ENCODE data around the gene SCAND1. TPM values are rescaled to one million over a fixed set of nuclear protein-coding genes. Genes with fewer than 3 reads are reported as not detected.
A peak's percentile ranks its signal among the peaks of the same experiment; 100 is the strongest.

SCAND1 gene
- polyA plus RNA-seq, 3 donors = 43.6 to 227 (median 160) TPM

- no peak for DNase-seq
- no peaks in the 10 kb centered on the region for H3K27me3 ChIP-seq (ENCODE audit: control insufficient read depth in 2 of 2, insufficient read depth in 2 of 2, low read length in 2 of 2)
- Mint-ChIP-seq H3K27me3 (ENCODE audit: low read depth in 3 of 3) (no peaks in the 10 kb centered on the region), H3K4me3 (no peak overlapping the region), H3K27ac (peak overlapping the region in 1 of 7 donors; percentile 64), H3K4me1 (no peaks in the 10 kb centered on the region), H3K9me3 (peaks cover 0 to 2% (median 0%) of the 10 kb centered on the region in 7 donors), H3K36me3 (peaks cover 76 to 89% of the 10 kb centered on the region in 2 donors)
- no peak for TF ChIP-seq CTCF (IDR thresholded peaks at IDR 0.05)
- intact Hi-C loops (cut with micrococcal nuclease) = no loop called here
- H3K4me2 ChIP-seq (replicated peaks; ENCODE audit: extremely low read depth, low read length, poor library complexity, severe bottlenecking) = no peak overlapping the region
- WGBS (ENCODE audit: insufficient coverage) = no CpG with 5 or more reads among the region's 3 CpGs
- no peak overlapping the region for H3K4me3 ChIP-seq (replicated peaks in 1 of 3; ENCODE audit: low read depth in 2 of 3, low read length in 3 of 3)
- H3K9ac ChIP-seq (ENCODE audit: insufficient read depth, low read length, poor library complexity, severe bottlenecking) = no peak overlapping the region
- H3K9me3 ChIP-seq (replicated peaks in 1 of 2; ENCODE audit: control insufficient read depth in 1 of 2, insufficient read depth in 1 of 2, low read length in 2 of 2) = no peaks in the 10 kb centered on the region
- H3K4me1 ChIP-seq (ENCODE audit: control insufficient read depth in 1 of 2, insufficient read depth in 2 of 2, low read length in 2 of 2) = no peaks in the 10 kb centered on the region
- no peaks in the 10 kb centered on the region for H3K79me2 ChIP-seq (ENCODE audit: insufficient read depth, low read length)
- H3K36me3 ChIP-seq (replicated peaks in 1 of 2; ENCODE audit: control insufficient read depth in 1 of 2, insufficient read depth in 2 of 2, low read length in 2 of 2) = peaks cover 52 to 98% of the 10 kb centered on the region in 2 donors
- no peak overlapping the region for H2AFZ ChIP-seq (ENCODE audit: insufficient read depth, low read depth, low read length, poor library complexity, severe bottlenecking)
- no peak overlapping the region for H3K27ac ChIP-seq (ENCODE audit: low read depth in 1 of 2, low read length in 2 of 2)
- H4K20me1 ChIP-seq (ENCODE audit: insufficient read depth, low read length) = peaks cover 33% of the 10 kb centered on the region
Measured at GRCh38 chr20:35910254-35910653, 44.0 kb downstream of the SCAND1 start.

GRCh38 chr20:35909796-35910195 lies 44.5 kb downstream of the SCAND1 start:
- no peaks in the 10 kb centered on the region for H3K27me3 Mint-ChIP-seq (ENCODE audit: low read depth in 3 of 3)
- H3K4me1 ChIP-seq (ENCODE audit: control insufficient read depth in 1 of 2, insufficient read depth in 2 of 2, low read length in 2 of 2) = no peaks in the 10 kb centered on the region
- DNase-seq = no peak
- H3K9me3 Mint-ChIP-seq = peaks cover 0 to 2% (median 0%) of the 10 kb centered on the region in 7 donors
- no peak overlapping the region for H3K27ac ChIP-seq (ENCODE audit: low read depth in 1 of 2, low read length in 2 of 2)
- H4K20me1 ChIP-seq (ENCODE audit: insufficient read depth, low read length) = peaks cover 36% of the 10 kb centered on the region
- H3K4me3 ChIP-seq (replicated peaks in 1 of 3; ENCODE audit: low read depth in 2 of 3, low read length in 3 of 3) = no peak overlapping the region
- no peak overlapping the region for H2AFZ ChIP-seq (ENCODE audit: insufficient read depth, low read depth, low read length, poor library complexity, severe bottlenecking)
- TF ChIP-seq CTCF (IDR thresholded peaks at IDR 0.05) = no peak
- H3K27me3 ChIP-seq (ENCODE audit: control insufficient read depth in 2 of 2, insufficient read depth in 2 of 2, low read length in 2 of 2) = no peaks in the 10 kb centered on the region
- H3K27ac Mint-ChIP-seq = no peak overlapping the region
- H3K4me2 ChIP-seq (replicated peaks; ENCODE audit: extremely low read depth, low read length, poor library complexity, severe bottlenecking) = no peak overlapping the region
- no peak overlapping the region for H3K4me3 Mint-ChIP-seq
- H3K36me3 Mint-ChIP-seq = peaks cover 80 to 93% of the 10 kb centered on the region in 2 donors
- intact Hi-C loops (cut with micrococcal nuclease) = no loop called here
- H3K36me3 ChIP-seq (replicated peaks in 1 of 2; ENCODE audit: control insufficient read depth in 1 of 2, insufficient read depth in 2 of 2, low read length in 2 of 2) = peaks cover 54 to 99% of the 10 kb centered on the region in 2 donors
- H3K79me2 ChIP-seq (ENCODE audit: insufficient read depth, low read length) = no peaks in the 10 kb centered on the region
- no peaks in the 10 kb centered on the region for H3K9me3 ChIP-seq (replicated peaks in 1 of 2; ENCODE audit: control insufficient read depth in 1 of 2, insufficient read depth in 1 of 2, low read length in 2 of 2)
- no CpG with 5 or more reads among the region's 1 CpG for WGBS (ENCODE audit: insufficient coverage)
- H3K4me1 Mint-ChIP-seq = no peaks in the 10 kb centered on the region
- H3K9ac ChIP-seq (ENCODE audit: insufficient read depth, low read length, poor library complexity, severe bottlenecking) = no peak overlapping the region
